ENCODE data around the gene MAPT.

DNA sequence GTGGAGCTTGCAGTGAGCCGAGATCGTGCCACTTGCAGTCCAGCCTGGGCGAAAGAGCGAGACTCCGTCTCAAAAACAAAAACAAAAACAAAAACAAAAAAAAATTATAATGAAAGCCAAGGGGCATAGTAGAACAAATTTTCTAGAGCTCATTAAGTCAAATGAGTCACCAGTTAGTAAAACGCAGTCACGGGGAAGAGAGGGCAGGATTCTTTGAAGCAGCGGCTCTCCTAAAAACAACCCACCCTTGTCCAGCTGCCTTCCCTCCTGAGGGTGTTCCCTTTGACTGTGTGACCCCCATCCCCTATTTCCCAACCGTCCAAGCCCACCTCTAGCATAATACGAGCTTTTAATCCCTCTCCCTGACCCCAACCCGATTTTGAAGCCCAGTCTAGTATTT lies 60.6 kb downstream of the MAPT start:
- TF ChIP-seq CTCF (conservative IDR thresholded peaks at IDR 0.05; ENCODE audit: low read depth, low read length) (no peak), EZH2 (IDR thresholded peaks at IDR 0.05; ENCODE audit: low read length, unreplicated experiment) (no peak), EZH2phosphoT487 (IDR thresholded peaks at IDR 0.05; ENCODE audit: borderline replicate concordance, low read length) (no peak)

All from PC-3 (cell line).